OCI-LY7 (cell line): ENCODE measurements around the gene TMEM19. TPM values are rescaled to one million over a fixed set of nuclear protein-coding genes. Genes with fewer than 3 reads are reported as not detected.

Source experiments
- BruUV-seq: library from RNA; stranded (reverse); fragments of 400-500 nt; replicated peaks from 2 replicates; lab custom pipeline; 2021; lab: Mats Ljungman, UMichigan
- CTCF ChIA-PET: fragments of 300-600 bp; sonication (Branson Sonifier 250); formaldehyde crosslinking; loops from one replicate; lab custom pipeline; 2022; ENCODE audit warnings: antibody characterized with exemption; ENCODE audit not compliant: unreplicated experiment; lab: Charles Lee
- POLR2A ChIA-PET: fragments of 300-600 bp; sonication (Branson Sonifier 250); formaldehyde crosslinking; loops from one replicate; lab custom pipeline; 2022; ENCODE audit warnings: antibody characterized with exemption; lab: Charles Lee
- DNase-seq: peaks from one replicate; pipeline ENCODE4 v3.0.0-alpha.2; 2015; ENCODE audit warnings: low spot score
- H2AFZ ChIP-seq: fragments of 200-600 bp; sonication (generic), shearing (Covaris generic); 2 replicates; pipeline ENCODE4 v1.6.1; 2014; ENCODE audit warnings: mild to moderate bottlenecking, antibody characterized with exemption, low read length, moderate library complexity
- H3K27ac ChIP-seq: fragments of 200-600 bp; sonication (generic); 2 replicates; pipeline ENCODE4 v1.5.1; 2014; ENCODE audit warnings: mixed run types, low read depth, mild to moderate bottlenecking, moderate library complexity, low read length, inconsistent platforms; ENCODE audit not compliant: poor library complexity, severe bottlenecking
- H3K36me3 ChIP-seq: fragments of 200-600 bp; sonication (generic); 2 replicates; pipeline ENCODE4 v1.6.1; 2014; ENCODE audit warnings: mild to moderate bottlenecking, antibody characterized with exemption, low read length, moderate library complexity, mixed read lengths; ENCODE audit not compliant: insufficient read depth
- H3K4me1 ChIP-seq: fragments of 200-600 bp; sonication (generic); 2 replicates; pipeline ENCODE4 v1.5.1; 2014; ENCODE audit warnings: mild to moderate bottlenecking, low read length; ENCODE audit not compliant: insufficient read depth, poor library complexity, severe bottlenecking
- H3K4me2 ChIP-seq: fragments of 200-600 bp; sonication (generic); 2 replicates; pipeline ENCODE4 v1.6.1; 2014; ENCODE audit warnings: mild to moderate bottlenecking, low read length
- H3K4me3 ChIP-seq: fragments of 200-600 bp; sonication (generic); 2 replicates; pipeline ENCODE4 v1.5.1; 2014; ENCODE audit warnings: mild to moderate bottlenecking, low read depth, low read length; ENCODE audit not compliant: poor library complexity, severe bottlenecking
- H3K79me2 ChIP-seq: fragments of 200-600 bp; sonication (generic); 2 replicates; pipeline ENCODE4 v1.6.1; 2016; ENCODE audit warnings: low read depth, mild to moderate bottlenecking, low read length, moderate library complexity, mixed read lengths; ENCODE audit not compliant: insufficient read depth
- H3K9me2 ChIP-seq: fragments of 200-600 bp; sonication (generic); 2 replicates; pipeline ENCODE4 v1.6.1; 2016; ENCODE audit warnings: mild to moderate bottlenecking, low read length, mixed read lengths; ENCODE audit not compliant: insufficient read depth
- H3K9me3 ChIP-seq: fragments of 200-600 bp; sonication (generic); 2 replicates; pipeline ENCODE4 v1.6.1; 2014; ENCODE audit warnings: mild to moderate bottlenecking, mixed run types, low read length, mixed read lengths
- H4K20me1 ChIP-seq: fragments of 200-600 bp; sonication (generic); 2 replicates; pipeline ENCODE4 v1.6.1; 2014; ENCODE audit warnings: mild to moderate bottlenecking, antibody characterized with exemption, low read length, moderate library complexity, mixed read lengths; ENCODE audit not compliant: insufficient read depth
- CTCF ChIP-seq: fragments of 200-600 bp; sonication (generic); conservative IDR thresholded peaks from 2 replicates; pipeline ENCODE4 v1.5.1; 2014; ENCODE audit warnings: mild to moderate bottlenecking, antibody characterized with exemption, low read length, moderate library complexity, mixed read lengths
- EZH2phosphoT487 ChIP-seq: fragments of 200-600 bp; sonication (generic); IDR thresholded peaks from 2 replicates; pipeline ENCODE4 v1.6.1; 2018; ENCODE audit warnings: low read depth, borderline replicate concordance, mild to moderate bottlenecking, mixed run types, antibody characterized with exemption, low read length, moderate library complexity, mixed read lengths
- intact Hi-C: fragments of 100-400 bp; cut with micrococcal nuclease; formaldehyde crosslinking; loops from one replicate; pipeline ENCODE4 v1.10.0; 2022; ENCODE audit not compliant: unreplicated experiment
- total RNA-seq, 2 experiments: library from RNA; depleted of rRNA in 1 of 2; stranded (reverse); fragments of >200 nt in 1 of 2; shearing (Covaris generic) in 1 of 2; gene quantifications; 2 replicates each; pipeline ENCODE4 v1.2.3, GENCODE V29; 2014 to 2022

The TMEM19 gene
- total RNA-seq, 2 experiments from 2014 or later: 38.3 to 40.4 TPM

GRCh38 chr12:71721783-71722505 is 36.1 kb downstream of the TMEM19 start:
- BruUV-seq: no TSS peak
- Histone ChIP-seq H3K36me3 (no peaks in the 10 kb centered on the region), H3K4me1 (no peaks in the 10 kb centered on the region), H3K4me2 (no peak overlapping the region), H3K9me2 (no peaks in the 10 kb centered on the region), H3K9me3 (no peaks in the 10 kb centered on the region), H4K20me1 (no peaks in the 10 kb centered on the region), H2AFZ (no peak overlapping the region), H3K4me3 (no peak overlapping the region), H3K27ac (no peak overlapping the region), H3K79me2 (no peaks in the 10 kb centered on the region)
- CTCF ChIA-PET: no interaction called here
- no peak for TF ChIP-seq CTCF
- TF ChIP-seq EZH2phosphoT487: no peak
- no peak for DNase-seq
- intact Hi-C loops: no loop called here
- POLR2A ChIA-PET: interaction anchor here (0.6 to 0.7 kb wide), 4 partner anchors 27 to 983 kb away, joined by 4 to 6 read pairs (median 5); no protein-coding TSS in a partner anchor

- ChIA-PET POLR2A (interaction anchor here (2.5 kb wide), 1 partner anchor 21 kb away, joined by 6 read pairs; no protein-coding TSS in a partner anchor), CTCF (no interaction called here)
- BruUV-seq: no TSS peak
Observed at GRCh38 chr12:71725011-71725410, 39.1 kb downstream of the TMEM19 start.

More at GRCh38 chr12:71725011-71725410, 39.1 kb downstream of the TMEM19 start:
- Histone ChIP-seq H3K27ac (no peak overlapping the region), H3K9me2 (no peaks in the 10 kb centered on the region), H4K20me1 (no peaks in the 10 kb centered on the region), H3K36me3 (no peaks in the 10 kb centered on the region), H2AFZ (no peak overlapping the region; the same call in 1 of the 2 replicates), H3K9me3 (no peaks in the 10 kb centered on the region), H3K4me1 (no peaks in the 10 kb centered on the region), H3K4me2 (no peak overlapping the region), H3K79me2 (no peaks in the 10 kb centered on the region), H3K4me3 (no peak overlapping the region)
- TF ChIP-seq CTCF (no peak), EZH2phosphoT487 (no peak)
- no peak for DNase-seq
- intact Hi-C loops: no loop called here
